Fibroblast of mammary gland (primary cell): Measurements from ENCODE around the gene TSPAN15.

Experiments
- DNase-seq: peaks from one replicate; pipeline ENCODE4 v3.0.0-alpha.2; 2010; ENCODE audit warnings: low read depth
- H3K4me3 ChIP-seq: 2 replicates; pipeline ENCODE4 v1.5.1; 2011; ENCODE audit warnings: low read depth, mild to moderate bottlenecking, low read length, moderate library complexity; ENCODE audit not compliant: control insufficient read depth
- TF ChIP-seq, protein P1 (sequence below): conservative IDR thresholded peaks from 2 replicates; pipeline ENCODE4 v1.5.1; 2011; ENCODE audit warnings: low read depth, low read length, inconsistent platforms; ENCODE audit not compliant: control insufficient read depth, insufficient read depth

TSPAN15 gene

DNA sequence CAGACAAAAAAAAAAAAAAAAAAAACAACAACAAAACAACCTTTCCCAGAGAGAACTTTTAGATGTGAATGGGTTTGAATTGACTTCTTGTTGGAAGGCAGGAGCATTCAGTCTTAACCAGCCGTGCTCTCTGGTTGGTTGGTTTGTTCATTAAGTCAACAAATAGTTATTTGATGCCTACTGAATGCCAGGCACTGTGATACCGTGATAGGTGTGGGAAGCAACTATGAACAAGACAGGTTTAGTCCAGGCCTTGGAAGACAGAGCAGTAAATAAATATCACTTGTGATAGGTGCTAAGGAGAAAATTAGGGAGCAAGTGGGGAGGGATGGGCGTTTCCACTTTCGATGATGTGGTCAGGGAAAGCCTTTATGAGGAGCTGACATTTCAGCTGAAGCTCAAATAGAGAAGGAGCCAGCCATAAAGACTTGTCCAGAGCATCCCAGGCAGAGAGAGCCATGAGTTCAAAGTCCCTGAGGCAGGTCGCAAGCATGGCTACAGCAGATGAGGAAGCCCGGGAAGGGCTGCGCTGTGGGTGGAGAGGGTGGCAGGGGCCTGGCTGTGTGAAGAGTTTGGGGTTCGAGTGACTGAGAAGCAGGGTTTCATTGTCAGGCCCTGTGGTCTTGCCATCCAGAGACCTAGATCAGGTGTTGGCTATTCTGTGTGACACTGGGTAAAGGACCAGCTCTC, 8.0 kb downstream of the TSPAN15 start:
- no peak overlapping the region for H3K4me3 ChIP-seq
- no peak for DNase-seq
- TF ChIP-seq, protein P1, sequence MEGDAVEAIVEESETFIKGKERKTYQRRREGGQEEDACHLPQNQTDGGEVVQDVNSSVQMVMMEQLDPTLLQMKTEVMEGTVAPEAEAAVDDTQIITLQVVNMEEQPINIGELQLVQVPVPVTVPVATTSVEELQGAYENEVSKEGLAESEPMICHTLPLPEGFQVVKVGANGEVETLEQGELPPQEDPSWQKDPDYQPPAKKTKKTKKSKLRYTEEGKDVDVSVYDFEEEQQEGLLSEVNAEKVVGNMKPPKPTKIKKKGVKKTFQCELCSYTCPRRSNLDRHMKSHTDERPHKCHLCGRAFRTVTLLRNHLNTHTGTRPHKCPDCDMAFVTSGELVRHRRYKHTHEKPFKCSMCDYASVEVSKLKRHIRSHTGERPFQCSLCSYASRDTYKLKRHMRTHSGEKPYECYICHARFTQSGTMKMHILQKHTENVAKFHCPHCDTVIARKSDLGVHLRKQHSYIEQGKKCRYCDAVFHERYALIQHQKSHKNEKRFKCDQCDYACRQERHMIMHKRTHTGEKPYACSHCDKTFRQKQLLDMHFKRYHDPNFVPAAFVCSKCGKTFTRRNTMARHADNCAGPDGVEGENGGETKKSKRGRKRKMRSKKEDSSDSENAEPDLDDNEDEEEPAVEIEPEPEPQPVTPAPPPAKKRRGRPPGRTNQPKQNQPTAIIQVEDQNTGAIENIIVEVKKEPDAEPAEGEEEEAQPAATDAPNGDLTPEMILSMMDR = no peak

DNA sequence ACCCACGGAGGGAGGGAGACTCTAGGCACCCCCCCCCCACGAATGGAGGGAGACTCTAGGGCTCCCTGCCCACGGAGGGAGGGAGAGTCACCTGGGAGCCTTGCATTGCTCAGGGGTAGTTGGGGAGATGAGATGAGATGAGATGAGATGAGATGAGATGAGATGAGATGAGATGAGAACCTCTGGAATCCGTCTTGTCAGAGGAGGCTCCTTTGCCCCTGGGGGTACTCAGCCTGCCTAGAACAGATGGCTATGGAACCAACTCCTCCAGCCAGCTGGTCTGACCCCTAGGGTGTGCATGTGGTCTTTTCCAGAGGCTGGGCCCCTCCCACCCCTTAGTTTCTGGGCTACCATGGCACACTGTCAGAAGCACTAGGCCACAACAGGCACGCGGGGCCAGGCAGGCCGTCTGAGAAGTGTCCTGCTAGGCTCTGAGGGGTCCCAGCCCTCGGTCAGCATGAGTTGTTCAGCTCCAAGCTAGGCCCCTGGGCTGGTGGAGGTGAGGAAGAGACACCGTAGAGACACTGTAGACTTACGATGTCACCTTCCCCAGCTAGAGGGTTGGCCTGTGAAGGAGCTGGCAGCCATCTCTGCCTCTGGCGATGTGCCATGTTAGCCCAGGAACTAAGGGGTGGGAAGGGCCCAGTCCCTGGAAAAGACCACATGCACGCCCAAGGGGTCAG, 8.8 kb downstream of the TSPAN15 start:
- no peak overlapping the region for H3K4me3 ChIP-seq
- no peak for DNase-seq
- TF ChIP-seq, protein P1 = no peak

DNA sequence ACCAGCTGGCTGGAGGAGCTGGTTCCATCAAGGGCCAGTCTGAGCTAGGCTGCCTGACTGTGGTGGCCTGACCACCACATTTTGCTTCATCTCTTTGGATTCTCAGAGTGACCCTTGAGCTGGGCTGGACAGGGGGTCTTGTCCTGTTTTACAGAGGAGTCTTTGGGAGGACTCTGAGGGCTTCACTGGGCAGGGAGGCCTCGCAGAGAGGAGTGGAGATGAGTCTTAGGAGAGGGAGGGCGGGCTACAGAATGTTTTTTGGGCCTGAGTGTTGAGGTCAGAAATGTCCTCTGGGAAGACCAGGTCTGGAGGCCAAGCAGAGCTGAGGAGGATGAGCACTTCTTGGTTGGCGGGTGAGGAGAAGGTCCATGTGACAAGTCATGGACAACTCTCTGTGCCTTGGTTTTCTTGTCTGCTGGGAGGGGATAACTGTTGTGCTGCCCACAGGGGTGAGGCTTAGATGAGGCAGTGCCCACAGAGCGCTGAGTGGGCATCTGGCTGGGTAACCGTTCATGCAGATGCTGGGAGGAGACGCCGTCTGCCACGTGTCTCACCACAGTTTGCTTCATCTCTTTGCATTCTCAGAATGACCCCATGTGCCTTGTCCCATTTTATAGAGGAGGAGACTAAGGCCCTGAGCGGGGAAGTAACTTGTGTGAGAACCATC, 9.4 kb downstream of the TSPAN15 start:
- no peak for DNase-seq
- TF ChIP-seq, protein P1 = no peak
- no peak overlapping the region for H3K4me3 ChIP-seq

DNA sequence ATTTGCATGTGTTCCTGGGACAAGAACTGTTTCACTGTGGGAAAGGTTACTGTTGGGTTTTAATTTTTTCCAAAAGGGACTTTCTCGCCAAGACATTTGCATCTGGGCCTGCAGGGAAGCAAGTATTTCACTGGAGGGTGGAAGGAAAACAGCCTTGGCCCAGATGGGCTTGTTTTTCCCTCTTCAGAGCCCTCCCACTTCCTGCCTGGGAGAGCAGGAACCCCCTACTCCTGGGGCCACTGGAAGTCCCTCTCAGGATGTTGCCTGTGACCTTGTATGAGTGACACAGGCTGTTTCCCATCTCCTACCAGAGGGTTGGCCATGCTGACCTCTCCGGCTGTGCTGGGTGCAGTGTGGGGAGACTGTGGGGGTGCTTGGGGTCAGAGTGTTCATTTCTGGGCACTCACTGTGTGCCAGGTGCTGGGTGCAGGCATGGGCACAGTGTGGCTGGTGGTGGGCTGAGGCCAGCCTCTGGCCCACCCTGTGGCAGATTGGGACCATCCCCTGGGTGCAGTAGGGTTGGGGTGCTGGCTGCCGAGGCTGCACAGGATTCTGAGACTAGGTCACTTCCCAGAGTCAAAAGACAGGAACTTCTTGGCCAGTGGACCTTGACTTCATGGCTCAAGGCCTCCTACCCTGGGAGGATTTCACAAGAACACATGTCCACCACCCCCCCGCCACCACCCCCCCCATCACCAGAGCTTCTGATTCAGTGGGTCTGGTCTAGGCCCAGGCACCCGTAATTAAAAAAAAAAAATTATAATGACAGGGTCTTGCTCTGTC, 10.2 kb downstream of the TSPAN15 start:
- no peak for DNase-seq
- TF ChIP-seq, protein P1 = no peak

DNA sequence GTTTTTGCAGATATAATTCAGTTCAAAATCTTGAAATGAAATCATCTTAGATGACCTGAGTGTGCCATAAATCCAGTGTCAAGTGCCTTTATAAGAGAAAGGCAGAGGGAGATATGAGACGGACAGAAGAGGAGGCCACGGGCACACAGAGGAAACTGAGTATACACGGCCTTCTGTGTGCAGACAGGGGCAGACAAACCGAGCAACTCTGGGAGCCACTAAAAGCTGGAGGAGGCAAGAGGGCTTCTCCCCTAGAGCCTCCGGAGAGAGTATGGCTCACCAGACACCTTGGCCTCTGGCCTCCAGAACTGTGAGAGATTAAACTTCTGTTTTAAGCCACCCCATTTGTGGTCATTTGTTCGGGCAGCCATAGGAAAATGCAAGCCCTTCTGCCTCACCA, 12.6 kb downstream of the TSPAN15 start:
- TF ChIP-seq, protein P1 = no peak
- no peak overlapping the region for H3K4me3 ChIP-seq
- DNase-seq = no peak

More for the DNA sequence above, 10.2 kb downstream of the TSPAN15 start:
- H3K4me3 ChIP-seq = no peak overlapping the region

DNA sequence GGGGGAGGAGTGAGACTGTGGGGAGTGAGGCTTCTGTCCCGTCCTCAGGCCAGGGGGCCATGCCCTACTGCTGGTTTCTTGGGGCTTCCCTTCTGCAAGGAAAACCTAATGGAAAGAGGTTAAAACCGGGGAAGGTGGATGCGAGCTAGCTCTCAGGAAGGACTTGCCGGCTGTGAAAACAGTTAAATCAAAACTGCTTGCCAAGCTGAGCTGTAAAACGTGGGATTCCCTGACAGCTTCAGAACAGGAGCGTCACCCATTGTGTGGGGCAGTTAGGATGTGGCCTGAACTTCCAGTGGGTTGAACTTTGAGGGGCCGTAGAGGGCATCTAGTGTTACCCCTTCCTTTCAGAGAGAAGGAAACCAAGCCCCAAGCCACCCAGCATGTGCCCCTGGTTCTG, 13.1 kb downstream of the TSPAN15 start:
- DNase-seq = no peak
- TF ChIP-seq, protein P1 = no peak

More for the DNA sequence above, 13.1 kb downstream of the TSPAN15 start:
- no peak overlapping the region for H3K4me3 ChIP-seq
